BJ (cell line): ENCODE measurements around the gene RAB7B. TPM values are rescaled to one million over a fixed set of nuclear protein-coding genes. Genes with fewer than 3 reads are reported as not detected.

Source experiments
- CTCF ChIA-PET: fragments of 350-600 bp; formaldehyde crosslinking; extraction: SDS; loops from one replicate; lab custom pipeline; 2021; ENCODE audit warnings: antibody characterized with exemption, inconsistent platforms; lab: Yijun Ruan, JAX
- POLR2A ChIA-PET: fragments of 300-600 bp; sonication (Branson Sonifier 250); formaldehyde crosslinking; extraction: SDS; loops from one replicate; lab custom pipeline; 2021; ENCODE audit warnings: antibody characterized with exemption; lab: Charles Lee
- DNase-seq: peaks from one replicate; pipeline ENCODE4 v3.0.0-alpha.2; 2011; ENCODE audit warnings: low read depth
- H3K27me3 ChIP-seq: 2 replicates; pipeline ENCODE4 v1.6.0; 2011; ENCODE audit warnings: low read length; ENCODE audit not compliant: control insufficient read depth, insufficient read depth
- H3K36me3 ChIP-seq: 2 replicates; pipeline ENCODE4 v1.5.1; 2011; ENCODE audit warnings: low read length; ENCODE audit not compliant: control insufficient read depth, insufficient read depth
- H3K4me3 ChIP-seq: 2 replicates; pipeline ENCODE4 v1.5.1; 2011; ENCODE audit warnings: low read depth, mild to moderate bottlenecking, control low read depth, low read length
- polyA plus RNA-seq: library from polyadenylated mRNA; depleted of rRNA; stranded (reverse); fragments of >200 nt; gene quantifications from 2 replicates; pipeline ENCODE4 v1.2.3, GENCODE V29; 2011
- TF ChIP-seq, protein P1 (sequence below): IDR thresholded peaks from 2 replicates; pipeline ENCODE4 v1.5.1; 2011; ENCODE audit warnings: low read depth, mild to moderate bottlenecking, control low read depth, inconsistent platforms, low read length, moderate library complexity; ENCODE audit not compliant: insufficient read depth

RAB7B gene
- polyA plus RNA-seq, 1 experiment: 11.3 TPM

DNA sequence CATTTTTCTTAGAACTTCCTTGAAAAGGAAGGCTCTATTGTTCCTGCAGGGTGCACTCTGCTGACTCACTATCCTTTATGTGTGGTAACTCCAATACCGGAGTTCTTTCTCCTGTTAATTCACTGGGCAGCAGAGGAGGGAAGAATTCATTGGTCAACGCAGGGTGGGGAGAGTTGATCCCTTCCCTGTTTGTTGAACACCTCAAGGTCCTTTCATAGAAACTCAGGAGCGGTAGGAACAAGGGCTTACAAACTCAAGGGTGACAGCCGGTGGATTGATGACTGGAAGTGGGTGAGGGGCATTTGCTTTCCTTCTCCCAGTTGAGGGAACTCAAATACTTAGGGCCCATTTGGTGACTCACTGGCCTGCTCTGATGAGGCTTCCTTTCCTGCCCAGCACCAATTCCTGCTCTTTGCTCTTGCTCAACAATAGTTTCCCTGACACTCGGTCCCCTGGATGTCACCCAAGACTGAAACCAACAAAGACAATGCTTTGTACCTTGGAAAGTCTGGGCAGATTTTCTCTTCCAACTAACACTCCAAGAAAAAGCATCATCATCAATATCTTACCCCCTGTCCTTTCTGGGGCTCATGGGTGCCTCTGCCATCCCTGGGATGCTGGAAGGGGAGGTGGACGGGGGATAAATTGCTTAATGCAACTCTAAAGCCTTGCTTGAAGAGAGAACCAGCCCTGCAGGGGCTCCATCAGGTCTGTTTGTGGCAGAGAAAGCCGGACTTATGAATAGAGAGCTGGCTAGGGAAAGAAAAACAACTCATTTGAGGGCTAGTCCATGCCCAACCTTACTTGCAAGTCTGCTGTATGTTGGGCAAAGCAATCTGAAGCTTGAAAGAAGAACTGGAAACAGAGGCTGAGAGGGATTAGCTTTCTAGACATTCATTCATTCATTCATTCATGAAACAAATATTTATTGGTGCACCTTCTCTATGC, 69.2 kb downstream of the RAB7B start:
- ChIA-PET CTCF (interaction anchor here (0.6 to 8.7 kb wide), 7 partner anchors 14 to 168 kb away, joined by 3 to 46 read pairs (median 4); no protein-coding TSS in a partner anchor), POLR2A (no interaction called here)
- Histone ChIP-seq H3K27me3 (peaks cover 1% of the 10 kb centered on the region), H3K4me3 (no peak overlapping the region), H3K36me3 (no peaks in the 10 kb centered on the region)
- DNase-seq: no peak
- TF ChIP-seq, protein P1, sequence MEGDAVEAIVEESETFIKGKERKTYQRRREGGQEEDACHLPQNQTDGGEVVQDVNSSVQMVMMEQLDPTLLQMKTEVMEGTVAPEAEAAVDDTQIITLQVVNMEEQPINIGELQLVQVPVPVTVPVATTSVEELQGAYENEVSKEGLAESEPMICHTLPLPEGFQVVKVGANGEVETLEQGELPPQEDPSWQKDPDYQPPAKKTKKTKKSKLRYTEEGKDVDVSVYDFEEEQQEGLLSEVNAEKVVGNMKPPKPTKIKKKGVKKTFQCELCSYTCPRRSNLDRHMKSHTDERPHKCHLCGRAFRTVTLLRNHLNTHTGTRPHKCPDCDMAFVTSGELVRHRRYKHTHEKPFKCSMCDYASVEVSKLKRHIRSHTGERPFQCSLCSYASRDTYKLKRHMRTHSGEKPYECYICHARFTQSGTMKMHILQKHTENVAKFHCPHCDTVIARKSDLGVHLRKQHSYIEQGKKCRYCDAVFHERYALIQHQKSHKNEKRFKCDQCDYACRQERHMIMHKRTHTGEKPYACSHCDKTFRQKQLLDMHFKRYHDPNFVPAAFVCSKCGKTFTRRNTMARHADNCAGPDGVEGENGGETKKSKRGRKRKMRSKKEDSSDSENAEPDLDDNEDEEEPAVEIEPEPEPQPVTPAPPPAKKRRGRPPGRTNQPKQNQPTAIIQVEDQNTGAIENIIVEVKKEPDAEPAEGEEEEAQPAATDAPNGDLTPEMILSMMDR: no peak

DNA sequence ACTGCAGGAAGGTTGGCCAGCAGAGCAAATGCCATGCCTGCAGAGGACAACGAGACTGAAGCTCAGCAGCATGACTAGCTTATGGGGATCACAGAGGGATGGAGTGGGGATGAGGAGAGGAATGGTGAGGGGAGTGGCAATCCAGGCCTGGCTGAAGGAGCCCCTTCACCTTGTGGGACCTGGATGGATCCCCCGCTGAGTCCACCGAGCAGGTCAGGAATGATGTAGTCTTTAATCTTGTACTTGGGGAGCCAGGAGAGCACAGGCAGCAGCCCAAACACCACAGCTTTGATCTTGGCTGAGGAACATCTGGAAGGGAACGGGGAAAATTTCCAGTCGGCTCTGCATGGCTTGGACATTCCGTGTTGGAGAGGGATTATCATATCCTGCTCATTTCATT, 70.4 kb downstream of the RAB7B start:
- H3K4me3 ChIP-seq: no peak overlapping the region
- TF ChIP-seq, protein P1: no peak
- peaks cover 1% of the 10 kb centered on the region for H3K27me3 ChIP-seq
- H3K36me3 ChIP-seq: no peaks in the 10 kb centered on the region
- POLR2A ChIA-PET: no interaction called here
- no peak for DNase-seq
- CTCF ChIA-PET: interaction anchor here (1.1 to 8.7 kb wide), 3 partner anchors 13 to 45 kb away, joined by 3 to 46 read pairs (median 4); no protein-coding TSS in a partner anchor

DNA sequence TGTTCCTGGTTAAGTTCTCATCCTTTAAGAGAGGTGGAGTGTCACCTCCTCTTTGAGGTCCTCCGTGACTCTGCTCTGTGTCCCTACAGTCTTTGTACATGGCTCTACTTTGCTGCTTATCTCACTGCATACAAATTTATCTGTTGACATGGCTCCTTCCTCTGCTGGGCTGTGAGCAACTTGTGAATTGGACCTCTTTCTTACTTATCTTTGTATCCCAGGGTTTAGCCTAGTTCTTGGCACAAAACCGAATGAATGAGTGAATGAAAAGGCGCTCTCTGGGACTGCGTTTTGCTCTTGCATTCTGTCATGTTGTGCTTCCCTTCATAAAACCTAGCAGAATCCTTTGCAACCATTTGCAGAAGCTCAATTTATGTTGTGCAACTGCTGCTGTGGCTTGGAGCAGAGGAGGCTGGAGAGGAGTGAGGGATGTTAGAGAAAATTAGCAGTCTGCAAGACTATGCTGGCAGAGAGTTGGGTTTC, 72.4 kb downstream of the RAB7B start:
- peaks cover 1% of the 10 kb centered on the region for H3K27me3 ChIP-seq
- CTCF ChIA-PET: interaction anchor here (8.7 kb wide), 1 partner anchor 47 kb away, joined by 46 read pairs; no protein-coding TSS in a partner anchor
- DNase-seq: no peak
- TF ChIP-seq, protein P1: no peak
- no peak overlapping the region for H3K4me3 ChIP-seq
- POLR2A ChIA-PET: no interaction called here
- no peaks in the 10 kb centered on the region for H3K36me3 ChIP-seq

DNA sequence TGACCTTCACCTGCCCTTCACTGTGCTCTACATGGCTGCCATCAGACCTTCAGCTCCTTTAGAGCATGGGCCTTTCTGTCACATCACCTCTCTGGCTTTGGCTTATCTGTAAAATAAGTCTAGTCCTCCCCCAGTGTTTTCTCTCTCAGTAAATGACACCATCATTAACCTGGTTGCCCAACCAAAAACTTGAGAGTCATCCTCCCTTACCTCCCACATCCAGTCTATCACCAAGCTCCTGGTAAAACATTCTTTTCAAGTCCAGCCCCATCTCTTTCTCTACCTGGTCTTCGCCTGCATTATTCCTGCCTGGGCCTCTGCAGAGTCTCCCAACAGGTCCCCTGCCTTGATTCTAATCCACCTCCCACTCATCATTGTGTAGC, 73.0 kb downstream of the RAB7B start:
- H3K27me3 ChIP-seq: peaks cover 1% of the 10 kb centered on the region
- CTCF ChIA-PET: interaction anchor here (1.7 to 8.7 kb wide), 3 partner anchors 10 to 47 kb away, joined by 3 to 46 read pairs (median 10); no protein-coding TSS in a partner anchor
- DNase-seq: no peak
- TF ChIP-seq, protein P1: no peak
- H3K4me3 ChIP-seq: no peak overlapping the region
- no peaks in the 10 kb centered on the region for H3K36me3 ChIP-seq
- POLR2A ChIA-PET: no interaction called here

DNA sequence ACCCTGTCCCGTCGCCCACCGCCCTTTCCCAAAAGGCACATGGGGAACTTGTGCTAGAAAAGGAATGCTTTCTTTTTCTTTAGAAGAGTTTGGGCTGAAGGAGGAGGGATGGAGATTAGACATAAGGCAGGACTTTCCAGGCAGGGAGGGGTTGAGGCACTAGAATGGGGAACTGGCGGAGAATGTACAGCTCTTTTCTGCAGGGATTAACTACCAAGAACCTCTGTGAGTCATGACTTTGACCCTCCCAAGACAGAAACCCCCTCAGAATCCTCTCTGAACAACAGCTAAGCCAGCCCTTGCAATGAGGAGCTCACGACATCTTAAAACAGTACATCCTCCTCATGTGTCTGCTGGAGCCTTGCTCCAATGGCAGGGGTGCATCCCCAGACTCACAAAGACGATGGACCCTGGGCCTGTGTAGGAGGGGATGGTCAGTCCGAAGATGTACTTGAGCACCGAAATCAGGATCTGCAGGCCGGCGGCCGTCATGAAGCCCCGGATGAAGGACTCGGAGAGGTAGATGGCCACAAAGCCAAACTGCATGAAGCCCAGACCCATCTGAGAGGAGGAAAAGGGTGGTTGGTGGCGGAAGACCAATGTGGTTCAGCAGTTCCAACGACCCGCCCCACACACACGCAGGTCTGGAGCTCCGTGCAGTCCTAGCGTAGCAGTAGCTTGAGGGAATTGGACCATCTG, 73.5 kb downstream of the RAB7B start:
- peaks cover 1% of the 10 kb centered on the region for H3K27me3 ChIP-seq
- CTCF ChIA-PET: interaction anchor here (0.6 to 8.7 kb wide), 5 partner anchors 9 to 54 kb away, joined by 3 to 46 read pairs (median 3); no protein-coding TSS in a partner anchor
- TF ChIP-seq, protein P1: no peak
- no peak for DNase-seq
- H3K36me3 ChIP-seq: no peaks in the 10 kb centered on the region
- H3K4me3 ChIP-seq: no peak overlapping the region
- POLR2A ChIA-PET: no interaction called here
